Esophagus muscularis mucosa (tissue), 4 donors: ENCODE results near the gene DIPK1A. TPM values are rescaled to one million over a fixed set of nuclear protein-coding genes. Genes with fewer than 3 reads are reported as not detected.

Experiments used
- DNase-seq: peaks from one replicate; pipeline ENCODE4 v3.0.0-alpha.2; 2017; ENCODE audit errors: extremely low spot score
- H3K27ac ChIP-seq, 4 donors: fragments of 200-600 bp; sonication (generic); replicated peaks in 1 of 4; 1 replicate in 3 of 4; 2 replicates in 1 of 4; pipeline ENCODE4 v1.5.1; 2016 to 2019; ENCODE audit warnings: mild to moderate bottlenecking in 1 of 4
- H3K27me3 ChIP-seq, 4 donors: fragments of 200-600 bp; sonication (generic); one replicate each; pipeline versions ENCODE4 v1.5.1 to v1.6.0; 2016 to 2019
- H3K36me3 ChIP-seq, 4 donors: fragments of 200-600 bp; sonication (generic); one replicate each; pipeline ENCODE4 v1.5.1; 2016 to 2019
- H3K4me1 ChIP-seq, 4 donors: fragments of 200-600 bp; sonication (generic); one replicate each; pipeline ENCODE4 v1.5.1; 2016 to 2019
- H3K4me3 ChIP-seq, 4 donors: fragments of 200-600 bp; sonication (generic); 1 replicate in 2 of 4; 2 replicates in 2 of 4; pipeline ENCODE4 v1.5.1; 2016 to 2019; ENCODE audit warnings: mild to moderate bottlenecking in 4 of 4, moderate library complexity in 1 of 4
- H3K9me3 ChIP-seq, 4 donors: fragments of 200-600 bp; sonication (generic); 1 replicate in 3 of 4; 2 replicates in 1 of 4; pipeline ENCODE4 v1.5.1; 2016 to 2019
- CTCF ChIP-seq, 3 experiments: fragments of 200-600 bp in 2 of 3; fragments of 450-650 bp in 1 of 3; sonication (generic) in 2 of 3; IDR thresholded peaks; one replicate each; pipeline ENCODE4 v1.5.1; 2017 to 2019; ENCODE audit warnings: antibody characterized with exemption in 3 of 3, mild to moderate bottlenecking in 2 of 3, moderate library complexity in 1 of 3
- EP300 ChIP-seq: sonication (generic); formaldehyde crosslinking; IDR thresholded peaks from one replicate; pipeline ENCODE4 v1.6.1; 2017; ENCODE audit warnings: antibody characterized with exemption
- POLR2A ChIP-seq: fragments of 450-650 bp; IDR thresholded peaks from one replicate; pipeline ENCODE4 v1.6.1; 2017; ENCODE audit warnings: antibody characterized with exemption, moderate library complexity, mild to moderate bottlenecking, low read depth
- POLR2AphosphoS5 ChIP-seq, 2 donors: sonication (generic); formaldehyde crosslinking; IDR thresholded peaks; one replicate each; pipeline ENCODE4 v1.6.1; 2017; ENCODE audit warnings: antibody characterized with exemption in 2 of 2
- WGBS: methylation state at CpG from one replicate; pipeline ENCODE4 v1.1.5; 2018; 5-methylcytosine and 5-hydroxymethylcytosine counted together
- intact Hi-C: fragments of 100-400 bp; cut with DNase I; formaldehyde crosslinking; loops from one replicate; pipeline ENCODE4 v1.15.1; 2023
- total RNA-seq, 4 donors: library from RNA; depleted of rRNA; stranded (reverse); fragments of >200 nt; gene quantifications; one replicate each; pipeline versions ENCODE4 v1.1.0 to v1.2.1, GENCODE V29; 2016

The DIPK1A gene
- total RNA-seq, 4 donors from 2014 or later = 21.5 to 35.3 (median 32.7) TPM

GRCh38 chr1:93003981-93004380, 42.7 kb upstream of the DIPK1A start:
- intact Hi-C loops = no loop called here
- Histone ChIP-seq H3K36me3 (no peaks in the 10 kb centered on the region), H3K4me3 (no peak overlapping the region), H3K27ac (no peak overlapping the region), H3K9me3 (no peaks in the 10 kb centered on the region), H3K4me1 (peaks cover 9 to 11% (median 10%) of the 10 kb centered on the region in 4 donors), H3K27me3 (no peaks in the 10 kb centered on the region)
- DNase-seq = peak; percentile 68
- WGBS = 92% methylated on average over 5 of the region's 5 CpGs
- no peak for TF ChIP-seq CTCF (IDR thresholded peaks at IDR 0.05)

GRCh38 chr1:93002781-93003180, 41.5 kb upstream of the DIPK1A start:
- no peak for DNase-seq
- no peak for TF ChIP-seq POLR2A
- no peak for TF ChIP-seq CTCF (IDR thresholded peaks at IDR 0.05)
- TF ChIP-seq EP300 = no peak
- Histone ChIP-seq H3K27me3 (no peaks in the 10 kb centered on the region), H3K36me3 (no peaks in the 10 kb centered on the region), H3K4me1 (peaks cover 9 to 11% (median 10%) of the 10 kb centered on the region in 4 donors), H3K9me3 (no peaks in the 10 kb centered on the region), H3K27ac (no peak overlapping the region), H3K4me3 (no peak overlapping the region)
- intact Hi-C loops = no loop called here
- 85% methylated on average over 2 of the region's 2 CpGs for WGBS

GRCh38 chr1:93001893-93002292, 40.6 kb upstream of the DIPK1A start:
- TF ChIP-seq EP300 = no peak
- TF ChIP-seq CTCF (IDR thresholded peaks at IDR 0.05) = no peak
- no peak for TF ChIP-seq POLR2A
- TF ChIP-seq POLR2AphosphoS5 (IDR thresholded peaks at IDR 0.05) = no peak
- H3K27ac ChIP-seq = no peak overlapping the region
- intact Hi-C loops = no loop called here

GRCh38 chr1:93000751-93001175, 39.5 kb upstream of the DIPK1A start:
- TF ChIP-seq POLR2A (no peak), POLR2AphosphoS5 (IDR thresholded peaks at IDR 0.05) (no peak), EP300 (no peak), CTCF (IDR thresholded peaks at IDR 0.05) (no peak)
- DNase-seq = peak; percentile 45
- Histone ChIP-seq H3K9me3 (no peaks in the 10 kb centered on the region), H3K27ac (no peak overlapping the region), H3K4me3 (no peak overlapping the region), H3K36me3 (no peaks in the 10 kb centered on the region), H3K27me3 (no peaks in the 10 kb centered on the region), H3K4me1 (peaks cover 9 to 11% (median 10%) of the 10 kb centered on the region in 4 donors)
- 11% methylated on average over 2 of the region's 2 CpGs for WGBS
- intact Hi-C loops = no loop called here

More at GRCh38 chr1:93001893-93002292, 40.6 kb upstream of the DIPK1A start:
- DNase-seq = peak; percentile 50
- no peaks in the 10 kb centered on the region for H3K27me3 ChIP-seq
- H3K4me1 ChIP-seq = peaks cover 9 to 11% (median 10%) of the 10 kb centered on the region in 4 donors
- H3K36me3 ChIP-seq = no peaks in the 10 kb centered on the region
- no peaks in the 10 kb centered on the region for H3K9me3 ChIP-seq
- H3K4me3 ChIP-seq = no peak overlapping the region

GRCh38 chr1:93000291-93000690, 39.0 kb upstream of the DIPK1A start:
- intact Hi-C loops = no loop called here

More at GRCh38 chr1:93000291-93000690, 39.0 kb upstream of the DIPK1A start:
- peak; percentile 68 for DNase-seq
- no peaks in the 10 kb centered on the region for H3K27me3 ChIP-seq
- no peak overlapping the region for H3K4me3 ChIP-seq
- no peak for TF ChIP-seq POLR2A
- H3K4me1 ChIP-seq = peaks cover 9 to 11% (median 10%) of the 10 kb centered on the region in 4 donors
- H3K36me3 ChIP-seq = no peaks in the 10 kb centered on the region
- H3K9me3 ChIP-seq = no peaks in the 10 kb centered on the region
- 47% methylated on average over 2 of the region's 2 CpGs for WGBS
- no peak overlapping the region for H3K27ac ChIP-seq
